Suprapubic skin (tissue), 4 donors: ENCODE data around the gene TSSK2.

Experiments used
- CTCF ChIP-seq, 2 donors: fragments of 200-600 bp in 1 of 2; fragments of 450-650 bp in 1 of 2; sonication (generic) in 1 of 2; IDR thresholded peaks; one replicate each; pipeline ENCODE4 v1.5.1; 2016 to 2019; ENCODE audit warnings: antibody characterized with exemption in 2 of 2, mild to moderate bottlenecking in 1 of 2, moderate library complexity in 1 of 2
- EP300 ChIP-seq: sonication (generic); formaldehyde crosslinking; IDR thresholded peaks from one replicate; pipeline ENCODE4 v1.6.1; 2017; ENCODE audit warnings: antibody characterized with exemption
- POLR2A ChIP-seq, 2 donors: fragments of 450-650 bp; IDR thresholded peaks; one replicate each; pipeline ENCODE4 v1.6.1; 2017; ENCODE audit warnings: antibody characterized with exemption in 2 of 2, mild to moderate bottlenecking in 2 of 2, moderate library complexity in 2 of 2
- POLR2AphosphoS5 ChIP-seq, 3 donors: sonication (generic); formaldehyde crosslinking; IDR thresholded peaks; one replicate each; pipeline ENCODE4 v1.6.1; 2017; ENCODE audit warnings: antibody characterized with exemption in 3 of 3

GRCh38 chr22:19167106-19167869, 36.2 kb downstream of the TSSK2 start:
- TF ChIP-seq CTCF (IDR thresholded peaks at IDR 0.05): no peak
- TF ChIP-seq POLR2A (IDR thresholded peaks at IDR 0.05): no peak
- TF ChIP-seq POLR2AphosphoS5 (IDR thresholded peaks at IDR 0.05): no peak
- TF ChIP-seq EP300: no peak
